GM12892 (cell line): ENCODE data around the gene XYLT1.

ENCODE experiments used
- DNase-seq: peaks from one replicate; pipeline ENCODE4 v3.0.0; 2011; ENCODE audit not compliant: insufficient read length
- FAIRE-seq: peaks from 2 replicates; lab custom pipeline; 2011; peaks lifted over from hg19 to GRCh38; lab: Jason Lieb, UNC
- POLR2A ChIP-seq: IDR thresholded peaks from 2 replicates; pipeline ENCODE4 v1.6.1; 2011; ENCODE audit warnings: low read depth, low read length, control low read depth
- POLR2AphosphoS5 ChIP-seq: IDR thresholded peaks from 2 replicates; pipeline ENCODE4 v1.6.1; 2011; ENCODE audit warnings: low read depth, low read length, control low read depth
- TAF1 ChIP-seq: IDR thresholded peaks from 2 replicates; pipeline ENCODE4 v1.6.1; 2011; ENCODE audit warnings: low read depth, mild to moderate bottlenecking, control low read depth, low read length, borderline replicate concordance

The XYLT1 gene

GRCh38 chr16:17204206-17204605 is 266.6 kb downstream of the XYLT1 start:
- no peak for DNase-seq
- no peak for TF ChIP-seq POLR2A
- no peak for TF ChIP-seq TAF1
- no peak for TF ChIP-seq POLR2AphosphoS5
- FAIRE-seq, result no peak

- no peak for DNase-seq
- no peak for FAIRE-seq
Observed at GRCh38 chr16:17203424-17203823, 267.3 kb downstream of the XYLT1 start.

GRCh38 chr16:17199135-17199534 is 271.6 kb downstream of the XYLT1 start:
- TF ChIP-seq POLR2A (no peak), POLR2AphosphoS5 (no peak), TAF1 (no peak)
- FAIRE-seq (no peak), DNase-seq (no peak)

More at GRCh38 chr16:17203424-17203823, 267.3 kb downstream of the XYLT1 start:
- TF ChIP-seq POLR2A, result no peak
- TF ChIP-seq POLR2AphosphoS5, result no peak
- no peak for TF ChIP-seq TAF1

- DNase-seq, result no peak
- FAIRE-seq, result no peak
- TF ChIP-seq TAF1 (no peak), POLR2A (no peak), POLR2AphosphoS5 (no peak)
Observed at GRCh38 chr16:17196526-17196925, 274.2 kb downstream of the XYLT1 start.

DNA sequence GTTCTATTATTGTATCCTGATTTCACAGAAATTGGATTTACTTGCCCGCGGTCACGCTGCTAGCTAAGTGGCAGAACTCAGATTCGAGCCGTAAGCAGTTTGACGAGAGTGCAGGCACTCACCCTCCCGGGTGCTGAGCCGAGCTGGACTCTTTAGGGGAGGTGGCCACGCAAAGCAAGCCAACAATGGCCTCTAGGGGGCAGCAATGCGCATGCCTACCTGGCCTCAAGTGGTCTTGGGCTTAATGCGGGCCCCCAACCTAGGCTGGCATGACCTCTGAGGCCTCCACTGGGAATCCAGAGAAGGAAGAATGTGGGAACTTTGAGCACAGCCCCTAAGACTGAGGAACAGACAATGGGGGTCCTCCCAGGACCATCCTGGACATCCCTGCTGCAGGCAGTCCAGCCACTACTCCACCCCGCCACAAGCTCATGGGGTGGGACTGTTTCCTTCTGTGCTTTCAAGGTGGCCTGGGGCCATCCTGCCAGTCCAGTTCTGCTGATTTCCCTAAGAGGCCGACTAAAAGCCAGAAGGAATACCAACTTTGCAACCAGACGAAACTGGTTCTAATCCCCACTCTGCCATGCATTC is 276.5 kb downstream of the XYLT1 start:
- no peak for FAIRE-seq
- DNase-seq, result peak; percentile 33
- TF ChIP-seq POLR2AphosphoS5 (no peak), POLR2A (no peak), TAF1 (no peak)

- FAIRE-seq (no peak), DNase-seq (no peak)
- no peak for TF ChIP-seq TAF1
- no peak for TF ChIP-seq POLR2AphosphoS5
- TF ChIP-seq POLR2A, result no peak
Observed at GRCh38 chr16:17193566-17194100, 277.1 kb downstream of the XYLT1 start.

DNA sequence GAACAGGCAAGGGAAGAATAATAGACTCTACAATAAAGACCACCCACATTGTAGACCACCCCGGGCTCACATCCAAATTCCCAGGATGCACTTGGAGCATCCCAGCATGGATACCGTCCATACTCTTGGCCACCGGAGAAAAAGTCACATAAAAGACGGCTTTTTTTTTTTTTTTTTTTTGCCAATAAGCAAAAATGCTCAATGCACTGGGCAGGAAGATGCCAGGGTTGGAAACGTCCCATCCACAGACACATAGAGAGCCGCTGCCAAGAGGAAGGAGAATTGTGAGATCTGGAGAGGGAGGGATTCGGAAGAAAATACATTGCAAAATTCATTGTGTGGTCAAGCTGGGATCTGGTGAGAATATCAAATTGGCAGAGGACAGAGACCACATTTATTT is 286.7 kb downstream of the XYLT1 start:
- DNase-seq (no peak), FAIRE-seq (no peak)
- TF ChIP-seq POLR2A (no peak), POLR2AphosphoS5 (no peak), TAF1 (no peak)

DNA sequence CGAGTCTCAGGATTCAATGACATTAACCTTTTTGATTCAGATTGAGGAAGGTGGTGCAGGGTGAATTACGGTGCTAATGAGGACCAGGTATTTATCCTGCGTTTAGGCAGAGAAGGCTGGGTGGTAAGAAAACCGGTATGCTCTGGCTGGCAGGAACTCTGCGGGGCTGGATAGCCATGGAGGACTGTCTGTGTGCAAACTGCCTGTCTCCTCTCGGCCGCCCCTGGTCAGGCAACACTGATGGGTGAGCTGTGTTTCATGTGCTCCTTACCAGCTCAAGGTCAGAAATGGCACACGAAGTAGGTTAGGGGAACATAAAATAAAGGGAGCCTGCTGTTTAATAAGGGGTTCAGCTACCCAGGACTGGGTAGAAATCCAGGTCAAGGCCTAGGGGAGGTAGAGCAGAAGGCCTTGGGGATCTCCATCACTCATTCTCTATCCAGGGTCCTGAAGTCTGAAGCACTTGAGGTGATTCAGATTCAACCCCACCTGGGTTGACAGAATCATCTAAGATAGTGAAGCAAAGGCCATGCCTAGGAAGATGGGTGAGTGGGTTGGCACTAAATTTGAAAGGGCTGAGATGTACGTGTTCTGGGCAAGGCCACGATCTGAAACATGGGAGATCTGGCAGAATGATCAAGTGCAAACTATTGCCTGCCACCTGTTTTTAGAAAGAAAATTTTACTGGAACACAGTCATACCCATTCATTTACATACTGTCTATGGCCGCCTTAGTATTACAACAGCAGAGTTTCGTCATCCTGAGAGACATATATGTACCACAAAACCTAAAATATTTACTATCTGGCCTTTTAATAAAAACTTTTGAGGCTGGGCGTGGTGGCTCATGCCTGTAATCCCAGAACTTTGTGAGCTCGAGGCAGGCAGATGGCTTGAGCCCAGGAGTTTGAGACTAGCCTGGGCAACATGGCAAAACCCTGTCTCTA is 292.5 kb downstream of the XYLT1 start:
- TF ChIP-seq TAF1 (no peak), POLR2A (no peak), POLR2AphosphoS5 (no peak)
- DNase-seq (no peak), FAIRE-seq (no peak)

- TF ChIP-seq POLR2AphosphoS5 (no peak), TAF1 (no peak), POLR2A (no peak)
- FAIRE-seq, result no peak
- DNase-seq, result no peak
Observed at GRCh38 chr16:17177242-17177958, 293.4 kb downstream of the XYLT1 start.

DNA sequence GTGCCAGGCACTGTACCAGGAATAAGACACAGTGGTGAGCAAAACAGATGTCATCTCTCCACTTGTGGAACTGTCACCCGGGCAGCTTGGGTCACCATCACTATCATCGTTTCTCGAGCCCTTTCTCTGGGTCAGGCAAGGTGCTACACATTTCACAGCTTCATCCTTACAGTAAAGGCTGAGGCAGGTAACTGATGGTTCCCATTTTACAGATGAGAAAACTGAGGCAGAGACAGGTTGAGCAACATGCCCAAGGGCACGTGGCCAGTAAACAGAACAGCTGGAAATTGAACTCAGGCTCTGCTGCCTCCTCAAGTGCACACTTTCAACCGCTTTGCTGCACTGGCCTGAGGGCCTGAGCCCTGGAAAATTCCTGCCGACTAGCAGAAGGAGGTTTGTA is 294.6 kb downstream of the XYLT1 start:
- FAIRE-seq (no peak), DNase-seq (no peak)
- TF ChIP-seq POLR2AphosphoS5, result no peak
- TF ChIP-seq POLR2A, result no peak
- TF ChIP-seq TAF1, result no peak

GRCh38 chr16:17173281-17173680 is 297.5 kb downstream of the XYLT1 start:
- DNase-seq, result no peak
- FAIRE-seq, result no peak
- TF ChIP-seq TAF1 (no peak), POLR2AphosphoS5 (no peak), POLR2A (no peak)
